Effector memory CD8-positive, alpha-beta T cell (primary cell): Measurements from ENCODE around the gene INTS1.

Source experiments
- ATAC-seq: fragments of 150-1000 bp; cut with Tn5 transposase; replicated peaks from 2 replicates; pipeline ENCODE4 v1.10.0; 2021; ENCODE audit warnings: mild to moderate bottlenecking, moderate library complexity
- DNase-seq, 3 experiments: peaks; one replicate each; pipeline ENCODE4 v3.0.0; 2021
- H3K27ac Mint-ChIP-seq, 2 donors: one replicate each; pipeline ENCODE4 v1.8.0; 2022; ENCODE audit warnings: mild to moderate bottlenecking in 2 of 2, mixed read lengths in 2 of 2, moderate library complexity in 2 of 2
- H3K27me3 Mint-ChIP-seq, 2 donors: one replicate each; pipeline ENCODE4 v1.8.0; 2022; ENCODE audit warnings: mixed read lengths in 2 of 2
- H3K36me3 Mint-ChIP-seq: one replicate; pipeline ENCODE4 v1.8.0; 2022; ENCODE audit warnings: mild to moderate bottlenecking, moderate library complexity, mixed read lengths; ENCODE audit not compliant: insufficient read depth
- H3K4me1 Mint-ChIP-seq, 2 donors: one replicate each; pipeline ENCODE4 v1.8.0; 2022; ENCODE audit warnings: low read depth in 2 of 2, mixed read lengths in 2 of 2
- H3K4me3 Mint-ChIP-seq, 2 donors: one replicate each; pipeline ENCODE4 v1.8.0; 2022; ENCODE audit warnings: mild to moderate bottlenecking in 2 of 2, mixed read lengths in 2 of 2, moderate library complexity in 2 of 2
- H3K9me3 Mint-ChIP-seq, 2 donors: one replicate each; pipeline ENCODE4 v1.8.0; 2022; ENCODE audit warnings: mixed read lengths in 2 of 2
- total RNA-seq, 9 experiments: gene quantifications; one replicate each; lab custom pipeline; 2026; lab: John Stamatoyannopoulos, UW

INTS1 gene
- total RNA-seq: 156 to 216 (median 187) reads per million in 9 experiments

- Mint-ChIP-seq H3K36me3 (peaks cover 24% of the 10 kb centered on the region), H3K4me1 (peaks cover 32 to 35% of the 10 kb centered on the region in 2 donors), H3K4me3 (peak within 1 kb of the TSS; percentile 86 to 87), H3K27ac (peak within 1 kb of the TSS; percentile 62 to 77), H3K27me3 (peaks cover 13 to 31% of the 10 kb centered on the region in 2 donors), H3K9me3 (no peaks in the 10 kb centered on the region)
- ATAC-seq: peak; percentile 96
- peak; percentile 83 to 89 (median 87) for DNase-seq
These were observed at the start of gene INTS1 for GRCh38 chr7:1503816-1504775. INTS1 (minus strand) TSS chr7:1504389; CDS start chr7:1503960, 429 bp downstream.

GRCh38 chr7:1553512-1554210, 49.5 kb upstream of the INTS1 start:
- peaks cover 0 to 15% of the 10 kb centered on the region in 2 donors for H3K27me3 Mint-ChIP-seq
- H3K27ac Mint-ChIP-seq: no peak overlapping the region
- peaks cover 18% of the 10 kb centered on the region for H3K36me3 Mint-ChIP-seq
- H3K4me1 Mint-ChIP-seq: peaks cover 0 to 2% of the 10 kb centered on the region in 2 donors
- DNase-seq: no peak
- ATAC-seq: no peak
- no peaks in the 10 kb centered on the region for H3K9me3 Mint-ChIP-seq
- no peak overlapping the region for H3K4me3 Mint-ChIP-seq

GRCh38 chr7:1552200-1552599, 48.0 kb upstream of the INTS1 start:
- Mint-ChIP-seq H3K4me1 (peaks cover 2 to 4% of the 10 kb centered on the region in 2 donors), H3K9me3 (no peaks in the 10 kb centered on the region), H3K36me3 (peaks cover 21% of the 10 kb centered on the region), H3K27ac (no peak overlapping the region), H3K4me3 (no peak overlapping the region), H3K27me3 (peaks cover 0 to 9% of the 10 kb centered on the region in 2 donors)
- no peak for DNase-seq
- no peak for ATAC-seq

- H3K27me3 Mint-ChIP-seq: peaks cover 0 to 9% of the 10 kb centered on the region in 2 donors
- peaks cover 25% of the 10 kb centered on the region for H3K36me3 Mint-ChIP-seq
- no peak overlapping the region for H3K27ac Mint-ChIP-seq
- DNase-seq: no peak
- H3K4me3 Mint-ChIP-seq: no peak overlapping the region
- ATAC-seq: no peak
- H3K4me1 Mint-ChIP-seq: peaks cover 0 to 4% of the 10 kb centered on the region in 2 donors
- no peaks in the 10 kb centered on the region for H3K9me3 Mint-ChIP-seq
These were observed 46.6 kb upstream of the INTS1 start for GRCh38 chr7:1550846-1551155.

GRCh38 chr7:1550005-1550845, 46.0 kb upstream of the INTS1 start:
- ATAC-seq: no peak
- no peak overlapping the region for H3K4me3 Mint-ChIP-seq
- no peak for DNase-seq
- peaks cover 0 to 4% of the 10 kb centered on the region in 2 donors for H3K4me1 Mint-ChIP-seq
- H3K27ac Mint-ChIP-seq: no peak overlapping the region
- peaks cover 29% of the 10 kb centered on the region for H3K36me3 Mint-ChIP-seq
- H3K27me3 Mint-ChIP-seq: peaks cover 0 to 8% of the 10 kb centered on the region in 2 donors
- H3K9me3 Mint-ChIP-seq: no peaks in the 10 kb centered on the region

GRCh38 chr7:1549357-1550004, 45.3 kb upstream of the INTS1 start:
- peaks cover 0 to under 1% of the 10 kb centered on the region in 2 donors for H3K27me3 Mint-ChIP-seq

GRCh38 chr7:1548944-1549343, 44.8 kb upstream of the INTS1 start:
- no peak for ATAC-seq
- Mint-ChIP-seq H3K4me1 (peaks cover 0 to 4% of the 10 kb centered on the region in 2 donors), H3K9me3 (no peaks in the 10 kb centered on the region), H3K27ac (peak overlapping the region in 1 of 2 donors; percentile 36), H3K36me3 (peaks cover 39% of the 10 kb centered on the region), H3K4me3 (no peak overlapping the region), H3K27me3 (no peaks in the 10 kb centered on the region)
- no peak for DNase-seq

More at GRCh38 chr7:1549357-1550004, 45.3 kb upstream of the INTS1 start:
- no peaks in the 10 kb centered on the region for H3K9me3 Mint-ChIP-seq
- DNase-seq (no peak), ATAC-seq (no peak)
- peaks cover 37% of the 10 kb centered on the region for H3K36me3 Mint-ChIP-seq
- H3K4me1 Mint-ChIP-seq: peaks cover 0 to 4% of the 10 kb centered on the region in 2 donors
- H3K27ac Mint-ChIP-seq: peak overlapping the region in 1 of 2 donors; percentile 36
- no peak overlapping the region for H3K4me3 Mint-ChIP-seq

- Mint-ChIP-seq H3K36me3 (peaks cover 44% of the 10 kb centered on the region), H3K4me1 (peaks cover 0 to 4% of the 10 kb centered on the region in 2 donors), H3K9me3 (no peaks in the 10 kb centered on the region), H3K4me3 (peak overlapping the region in 1 of 2 donors; percentile 40), H3K27ac (peak overlapping the region in 1 of 2 donors; percentile 36), H3K27me3 (no peaks in the 10 kb centered on the region)
- DNase-seq (no peak), ATAC-seq (no peak)
These were observed 44.2 kb upstream of the INTS1 start for GRCh38 chr7:1548438-1548831.

- peaks cover 0 to 4% of the 10 kb centered on the region in 2 donors for H3K4me1 Mint-ChIP-seq
- H3K27ac Mint-ChIP-seq: peak overlapping the region in 1 of 2 donors; percentile 36
- DNase-seq (no peak), ATAC-seq (no peak)
- no peaks in the 10 kb centered on the region for H3K9me3 Mint-ChIP-seq
- H3K4me3 Mint-ChIP-seq: peak overlapping the region in 1 of 2 donors; percentile 40
- H3K36me3 Mint-ChIP-seq: peaks cover 46% of the 10 kb centered on the region
- H3K27me3 Mint-ChIP-seq: no peaks in the 10 kb centered on the region
These were observed 43.7 kb upstream of the INTS1 start for GRCh38 chr7:1547777-1548437.

GRCh38 chr7:1546909-1547776, 43.0 kb upstream of the INTS1 start:
- peaks cover 0 to 6% of the 10 kb centered on the region in 2 donors for H3K4me1 Mint-ChIP-seq
- H3K27ac Mint-ChIP-seq: no peak overlapping the region
- H3K27me3 Mint-ChIP-seq: no peaks in the 10 kb centered on the region
- H3K9me3 Mint-ChIP-seq: no peaks in the 10 kb centered on the region
- ATAC-seq (no peak), DNase-seq (no peak)
- no peak overlapping the region for H3K4me3 Mint-ChIP-seq
- peaks cover 54% of the 10 kb centered on the region for H3K36me3 Mint-ChIP-seq

GRCh38 chr7:1546274-1546908, 42.2 kb upstream of the INTS1 start:
- Mint-ChIP-seq H3K9me3 (no peaks in the 10 kb centered on the region), H3K36me3 (peaks cover 61% of the 10 kb centered on the region), H3K27me3 (no peaks in the 10 kb centered on the region), H3K27ac (peak overlapping the region in 1 of 2 donors; percentile 60), H3K4me1 (peaks cover 0 to 6% of the 10 kb centered on the region in 2 donors), H3K4me3 (no peak overlapping the region)
- ATAC-seq: no peak
- DNase-seq: no peak
